ENCODE measurements around the gene TMEM247. TPM values are rescaled to one million over a fixed set of nuclear protein-coding genes. Genes with fewer than 3 reads are reported as not detected.

The TMEM247 gene
- total RNA-seq, 1 donor from 2014 or later: not detected

DNA sequence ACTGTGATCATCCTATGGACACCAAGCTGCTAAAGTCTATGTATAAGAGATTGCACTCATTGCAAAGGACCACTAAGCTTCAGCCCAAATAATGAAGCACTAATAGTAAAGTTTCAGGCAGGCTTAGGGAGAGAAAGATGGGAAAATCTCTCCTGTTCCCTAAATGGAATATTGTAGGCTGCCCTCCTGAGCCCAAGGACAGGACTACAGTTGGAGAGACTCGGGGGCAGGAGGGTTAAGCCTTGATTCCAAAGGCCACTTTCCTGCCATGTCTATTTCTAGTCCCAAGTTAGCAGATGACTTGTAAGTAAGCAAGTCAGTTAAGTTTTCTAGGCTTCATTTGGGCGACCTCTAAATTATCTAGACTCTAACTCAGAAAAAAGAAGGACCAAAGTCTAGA lies 9.0 kb downstream of the TMEM247 start:
- TF ChIP-seq, protein P1, sequence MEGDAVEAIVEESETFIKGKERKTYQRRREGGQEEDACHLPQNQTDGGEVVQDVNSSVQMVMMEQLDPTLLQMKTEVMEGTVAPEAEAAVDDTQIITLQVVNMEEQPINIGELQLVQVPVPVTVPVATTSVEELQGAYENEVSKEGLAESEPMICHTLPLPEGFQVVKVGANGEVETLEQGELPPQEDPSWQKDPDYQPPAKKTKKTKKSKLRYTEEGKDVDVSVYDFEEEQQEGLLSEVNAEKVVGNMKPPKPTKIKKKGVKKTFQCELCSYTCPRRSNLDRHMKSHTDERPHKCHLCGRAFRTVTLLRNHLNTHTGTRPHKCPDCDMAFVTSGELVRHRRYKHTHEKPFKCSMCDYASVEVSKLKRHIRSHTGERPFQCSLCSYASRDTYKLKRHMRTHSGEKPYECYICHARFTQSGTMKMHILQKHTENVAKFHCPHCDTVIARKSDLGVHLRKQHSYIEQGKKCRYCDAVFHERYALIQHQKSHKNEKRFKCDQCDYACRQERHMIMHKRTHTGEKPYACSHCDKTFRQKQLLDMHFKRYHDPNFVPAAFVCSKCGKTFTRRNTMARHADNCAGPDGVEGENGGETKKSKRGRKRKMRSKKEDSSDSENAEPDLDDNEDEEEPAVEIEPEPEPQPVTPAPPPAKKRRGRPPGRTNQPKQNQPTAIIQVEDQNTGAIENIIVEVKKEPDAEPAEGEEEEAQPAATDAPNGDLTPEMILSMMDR (IDR thresholded peaks at IDR 0.05; ENCODE audit: unreplicated experiment): no peak
- H3K4me3 Mint-ChIP-seq (ENCODE audit: low read depth): no peak overlapping the region
- no peaks in the 10 kb centered on the region for H3K9me3 Mint-ChIP-seq (ENCODE audit: low read depth)
- peaks cover 18% of the 10 kb centered on the region for H3K27me3 Mint-ChIP-seq
- DNase-seq (ENCODE audit: low spot score, unreplicated experiment): no peak
- H3K4me1 Mint-ChIP-seq (ENCODE audit: low read depth): no peaks in the 10 kb centered on the region
- H3K36me3 Mint-ChIP-seq (ENCODE audit: insufficient read depth): no peaks in the 10 kb centered on the region
- no peak overlapping the region for H3K27ac Mint-ChIP-seq

DNA sequence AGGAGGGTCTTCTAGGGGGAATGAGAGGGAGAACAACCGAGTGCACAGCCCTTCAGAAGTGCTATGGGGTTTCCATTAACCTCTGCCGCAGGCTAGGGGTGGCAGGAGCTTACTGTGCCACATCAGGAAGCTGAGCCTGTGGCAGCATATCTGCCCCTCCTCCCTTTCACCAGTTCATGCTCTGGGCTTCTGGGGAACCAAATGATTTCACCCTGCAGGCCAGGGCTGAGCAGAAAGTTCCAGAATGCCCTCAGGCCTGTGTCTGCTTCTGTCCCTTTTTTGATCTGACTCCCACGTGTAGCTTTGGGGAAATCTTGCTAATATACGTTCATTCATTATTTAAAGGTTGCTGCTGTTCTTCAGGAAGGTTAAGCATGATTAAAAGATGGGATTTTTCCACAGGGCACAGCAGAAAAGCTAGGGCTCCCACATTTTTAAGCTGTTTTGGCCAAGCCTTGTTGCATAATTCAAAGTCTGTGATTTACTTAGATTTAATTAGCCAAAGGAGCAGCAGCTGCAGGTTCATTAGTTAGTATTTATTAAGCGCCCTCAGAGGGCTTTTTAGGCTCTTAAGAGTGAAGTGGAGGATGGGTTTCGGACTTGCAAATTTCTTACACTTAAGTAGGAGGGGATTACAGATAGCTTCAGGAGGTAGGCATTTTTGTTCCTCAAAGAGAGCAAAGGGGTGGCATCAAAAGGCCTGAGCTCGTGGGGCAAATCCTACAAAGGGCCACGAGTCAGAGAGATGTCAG lies 10.2 kb downstream of the TMEM247 start:
- Mint-ChIP-seq H3K27me3 (peaks cover 21% of the 10 kb centered on the region), H3K4me1 (ENCODE audit: low read depth) (no peaks in the 10 kb centered on the region), H3K9me3 (ENCODE audit: low read depth) (no peaks in the 10 kb centered on the region), H3K27ac (no peak overlapping the region), H3K4me3 (ENCODE audit: low read depth) (no peak overlapping the region), H3K36me3 (ENCODE audit: insufficient read depth) (no peaks in the 10 kb centered on the region)
- TF ChIP-seq, protein P1 (IDR thresholded peaks at IDR 0.05; ENCODE audit: unreplicated experiment): no peak
- DNase-seq (ENCODE audit: low spot score, unreplicated experiment): no peak

DNA sequence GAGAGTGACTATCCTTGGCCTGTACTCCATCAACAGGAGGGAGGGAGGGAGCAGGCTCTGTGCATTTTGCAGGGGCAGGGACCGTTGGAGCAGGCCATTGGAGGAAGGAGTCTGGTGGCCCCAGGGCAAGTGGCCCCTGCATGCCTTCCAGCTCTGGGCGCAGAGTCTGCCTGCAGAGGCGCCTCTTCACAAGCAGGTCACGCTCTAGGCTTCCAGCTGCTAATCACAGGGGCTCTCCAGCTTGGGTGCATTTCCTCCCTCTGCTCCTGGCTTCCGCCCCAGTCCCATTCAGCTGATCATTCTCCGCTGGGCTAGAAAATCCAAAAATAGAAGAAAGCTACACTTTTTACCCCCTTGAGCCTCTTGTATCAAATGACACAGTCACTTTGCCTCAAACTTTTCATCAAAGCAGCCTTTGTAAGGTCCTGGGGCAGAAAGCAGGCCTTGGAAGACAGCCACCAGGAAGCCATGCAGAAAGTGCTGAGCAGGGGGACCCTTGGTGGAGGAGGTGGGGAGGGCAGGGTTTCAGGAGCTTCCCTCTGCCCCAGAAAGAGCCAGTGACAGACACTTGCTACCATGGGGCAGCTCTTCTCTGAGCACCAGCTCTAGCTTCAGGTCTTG lies 11.3 kb downstream of the TMEM247 start:
- Mint-ChIP-seq H3K27me3 (peaks cover 21% of the 10 kb centered on the region), H3K4me1 (ENCODE audit: low read depth) (no peaks in the 10 kb centered on the region), H3K27ac (no peak overlapping the region), H3K36me3 (ENCODE audit: insufficient read depth) (no peaks in the 10 kb centered on the region), H3K4me3 (ENCODE audit: low read depth) (no peak overlapping the region), H3K9me3 (ENCODE audit: low read depth) (no peaks in the 10 kb centered on the region)
- TF ChIP-seq, protein P1 (IDR thresholded peaks at IDR 0.05; ENCODE audit: unreplicated experiment): no peak
- DNase-seq (ENCODE audit: low spot score, unreplicated experiment): no peak

DNA sequence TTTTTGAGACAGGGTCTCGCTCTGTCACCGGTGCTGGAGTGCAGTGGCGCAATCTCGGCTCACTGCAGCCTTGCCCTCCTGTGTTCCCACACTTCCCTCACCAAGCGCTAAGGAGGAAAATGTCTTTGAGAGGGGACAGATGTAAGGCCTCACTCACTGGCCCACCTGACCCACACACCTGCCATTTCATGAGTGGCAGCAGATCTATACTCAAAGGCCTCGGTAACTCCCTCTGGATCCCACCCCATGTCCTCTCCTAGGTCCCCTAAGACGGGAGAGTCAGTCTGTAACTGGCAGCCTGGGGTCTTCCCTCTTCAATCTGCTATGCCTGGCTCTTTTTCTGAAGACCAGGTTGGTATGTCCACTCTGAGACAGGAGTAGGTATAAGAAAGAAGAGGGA lies 12.9 kb downstream of the TMEM247 start:
- Mint-ChIP-seq H3K4me1 (ENCODE audit: low read depth) (peaks cover 4% of the 10 kb centered on the region), H3K36me3 (ENCODE audit: insufficient read depth) (no peaks in the 10 kb centered on the region), H3K27me3 (peaks cover 18% of the 10 kb centered on the region), H3K27ac (no peak overlapping the region), H3K4me3 (ENCODE audit: low read depth) (no peak overlapping the region), H3K9me3 (ENCODE audit: low read depth) (no peaks in the 10 kb centered on the region)
- no peak for DNase-seq (ENCODE audit: low spot score, unreplicated experiment)
- TF ChIP-seq, protein P1 (IDR thresholded peaks at IDR 0.05; ENCODE audit: unreplicated experiment): no peak

DNA sequence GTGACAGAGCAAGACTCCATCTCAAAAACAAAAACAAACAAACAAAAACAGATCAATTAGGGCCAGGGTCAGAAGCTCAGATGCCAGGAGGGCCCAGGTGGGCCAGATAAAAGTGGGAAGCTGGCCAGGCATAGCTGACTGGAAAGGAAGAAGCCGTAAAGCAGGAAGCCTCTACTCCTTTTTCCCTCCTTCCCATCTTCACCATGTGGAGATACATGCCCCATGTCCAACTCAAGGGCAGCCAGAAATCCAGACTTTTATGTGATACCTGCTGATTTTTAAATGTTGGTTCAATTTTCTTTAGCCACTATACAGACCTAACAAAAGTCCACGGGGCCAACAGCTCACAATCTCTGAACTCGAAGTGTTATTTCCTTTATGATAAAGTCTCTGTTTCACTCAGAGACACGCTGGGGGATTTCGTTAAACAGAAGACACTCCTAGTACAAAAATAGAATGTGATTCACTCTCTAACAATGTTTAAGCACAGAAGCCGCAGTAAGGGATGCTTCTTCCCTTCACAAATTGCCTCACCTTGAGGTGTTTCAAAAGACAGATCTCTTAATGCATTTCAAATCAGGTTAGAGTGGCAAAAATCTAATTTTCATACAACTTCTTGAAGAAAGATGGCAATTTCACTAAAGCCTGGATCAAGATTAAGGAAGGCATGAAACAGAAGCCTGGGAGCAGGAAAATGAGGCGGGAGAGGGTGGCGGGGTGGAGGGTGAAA lies 14.0 kb downstream of the TMEM247 start:
- TF ChIP-seq, protein P1 (IDR thresholded peaks at IDR 0.05; ENCODE audit: unreplicated experiment): no peak
- Mint-ChIP-seq H3K27ac (no peak overlapping the region), H3K27me3 (peaks cover 29% of the 10 kb centered on the region), H3K4me1 (ENCODE audit: low read depth) (peaks cover 4% of the 10 kb centered on the region), H3K4me3 (ENCODE audit: low read depth) (no peak overlapping the region), H3K36me3 (ENCODE audit: insufficient read depth) (no peaks in the 10 kb centered on the region), H3K9me3 (ENCODE audit: low read depth) (no peaks in the 10 kb centered on the region)
- no peak for DNase-seq (ENCODE audit: low spot score, unreplicated experiment)
